ENCODE data around the gene FAM171A1. TPM values are rescaled to one million over a fixed set of nuclear protein-coding genes. Genes with fewer than 3 reads are reported as not detected.

The FAM171A1 gene
- total and polyA plus RNA-seq, 7 experiments from 2014 or later: 3.2 to 14.5 (median 7.2) TPM

GRCh38 chr10:15311569-15312280, 59.4 kb downstream of the FAM171A1 start:
- no peaks in the 10 kb centered on the region for H3K27me3 ChIP-seq (ENCODE audit: control insufficient read depth in 2 of 2, insufficient read depth in 2 of 2, low read length in 2 of 2)

DNA sequence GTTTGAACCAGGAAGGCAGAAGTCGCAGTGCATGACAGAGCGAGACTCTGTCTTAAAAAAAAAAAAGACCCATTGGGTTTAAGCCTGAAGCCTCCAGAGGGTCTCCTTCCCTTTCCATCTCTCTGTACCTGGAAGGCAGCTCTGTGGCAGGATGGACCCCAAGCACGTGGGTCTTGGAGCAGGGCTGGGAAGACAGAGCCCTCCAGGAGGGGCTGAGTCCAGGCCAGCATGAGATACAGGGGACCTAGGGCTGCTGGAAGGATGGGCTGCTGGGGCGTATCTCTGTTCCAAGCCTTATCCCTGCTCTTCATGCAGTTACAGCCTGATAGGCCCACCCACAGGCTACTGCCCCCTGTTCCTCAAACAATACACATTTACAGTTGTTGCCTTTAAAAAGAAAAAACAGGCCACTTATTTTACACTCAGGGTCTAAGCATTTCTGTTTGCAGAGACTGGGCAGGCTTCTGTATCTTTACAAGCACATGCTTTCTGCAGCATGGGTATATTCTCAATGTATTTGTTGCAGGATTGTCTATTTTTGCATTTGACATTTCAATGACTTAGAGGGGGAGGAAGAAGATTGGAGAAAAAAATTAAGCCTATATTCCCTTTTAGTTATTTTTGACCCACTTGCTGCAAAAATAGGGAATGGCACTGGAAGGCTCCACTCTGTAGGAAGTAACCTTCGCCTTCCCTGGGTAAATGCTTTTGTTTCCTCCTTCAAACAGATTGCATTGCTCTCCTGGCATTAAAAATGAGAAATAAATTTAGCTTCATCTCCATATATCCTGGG, 60.1 kb downstream of the FAM171A1 start:
- intact Hi-C loops (cut with micrococcal nuclease): no loop called here
- no peak for ATAC-seq
- Histone ChIP-seq H3K4me1 (ENCODE audit: control insufficient read depth in 2 of 2, insufficient read depth in 2 of 2, low read length in 2 of 2) (no peaks in the 10 kb centered on the region), H3K27ac (ENCODE audit: low read depth, low read length) (no peak overlapping the region), H3K27me3 (ENCODE audit: control insufficient read depth in 2 of 2, insufficient read depth in 2 of 2, low read length in 2 of 2) (no peaks in the 10 kb centered on the region), H3K36me3 (ENCODE audit: control insufficient read depth in 2 of 3, insufficient read depth in 3 of 3, low read length in 3 of 3) (no peaks in the 10 kb centered on the region), H3K9me3 (ENCODE audit: control insufficient read depth in 2 of 3, low read length in 3 of 3) (no peaks in the 10 kb centered on the region), H3K4me3 (ENCODE audit: low read length) (no peak overlapping the region)
- no peaks in the 10 kb centered on the region for H3K9me3 Mint-ChIP-seq
- H3K4me3 Mint-ChIP-seq: no peak overlapping the region
- peaks cover 0 to 3% (median 0%) of the 10 kb centered on the region in 5 donors for H3K36me3 Mint-ChIP-seq
- no peaks in the 10 kb centered on the region for H3K27me3 Mint-ChIP-seq
- ChIA-PET POLR2A (no interaction called here), CTCF (no interaction called here)
- H3K27ac Mint-ChIP-seq: no peak overlapping the region
- DNase-seq: no peak
- peaks cover 0 to 10% (median 3%) of the 10 kb centered on the region in 7 donors for H3K4me1 Mint-ChIP-seq

More at GRCh38 chr10:15311569-15312280, 59.4 kb downstream of the FAM171A1 start:
- no peak overlapping the region for H3K4me3 Mint-ChIP-seq
- no peak overlapping the region for H3K27ac Mint-ChIP-seq
- Histone ChIP-seq H3K36me3 (ENCODE audit: control insufficient read depth in 2 of 3, insufficient read depth in 3 of 3, low read length in 3 of 3) (no peaks in the 10 kb centered on the region), H3K4me3 (ENCODE audit: low read length) (no peak overlapping the region), H3K27ac (ENCODE audit: low read depth, low read length) (no peak overlapping the region), H3K9me3 (ENCODE audit: control insufficient read depth in 2 of 3, low read length in 3 of 3) (no peaks in the 10 kb centered on the region), H3K4me1 (ENCODE audit: control insufficient read depth in 2 of 2, insufficient read depth in 2 of 2, low read length in 2 of 2) (no peaks in the 10 kb centered on the region)
- ATAC-seq: no peak
- DNase-seq: no peak
- intact Hi-C loops (cut with micrococcal nuclease): no loop called here
- H3K36me3 Mint-ChIP-seq: peaks cover 0 to 3% (median 0%) of the 10 kb centered on the region in 5 donors
- POLR2A ChIA-PET: no interaction called here
- no peaks in the 10 kb centered on the region for H3K27me3 Mint-ChIP-seq
- CTCF ChIA-PET: no interaction called here
- H3K4me1 Mint-ChIP-seq: peaks cover 0 to 10% (median 3%) of the 10 kb centered on the region in 7 donors
- H3K9me3 Mint-ChIP-seq: no peaks in the 10 kb centered on the region

DNA sequence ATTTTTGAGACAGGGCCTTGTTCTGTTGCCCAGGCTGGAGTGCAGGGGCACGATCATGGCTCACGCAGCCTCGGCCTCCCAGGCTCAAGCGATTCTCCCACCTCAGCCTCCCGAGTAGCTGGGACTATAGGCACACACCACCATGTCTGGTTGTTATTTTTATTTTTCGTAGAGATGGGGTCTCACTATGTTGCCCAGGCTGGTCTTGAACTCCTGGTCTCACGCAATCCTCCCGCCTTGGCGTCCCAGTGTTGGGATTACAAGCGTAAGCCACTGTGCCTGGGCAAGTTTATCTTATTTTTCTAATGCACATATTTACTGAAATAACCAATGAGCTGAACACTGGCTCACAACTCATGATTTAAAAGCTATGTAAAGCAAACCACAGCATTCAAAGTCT, 61.9 kb downstream of the FAM171A1 start:
- Mint-ChIP-seq H3K27ac (no peak overlapping the region), H3K4me3 (no peak overlapping the region)
- no peak for ATAC-seq

GRCh38 chr10:15306735-15307280, 64.3 kb downstream of the FAM171A1 start:
- no peak for DNase-seq
- intact Hi-C loops (cut with micrococcal nuclease): no loop called here

More for the DNA sequence above, 61.9 kb downstream of the FAM171A1 start:
- no peak overlapping the region for H3K27ac ChIP-seq (ENCODE audit: low read depth, low read length)
- Mint-ChIP-seq H3K9me3 (no peaks in the 10 kb centered on the region), H3K36me3 (peaks cover 0 to 3% (median 0%) of the 10 kb centered on the region in 5 donors), H3K27me3 (peaks cover 0 to 4% (median 0%) of the 10 kb centered on the region in 5 donors), H3K4me1 (peaks cover 0 to 10% (median 3%) of the 10 kb centered on the region in 7 donors)
- POLR2A ChIA-PET: interaction anchor here (0.7 kb wide), 1 partner anchor 1088 kb away, joined by 3 read pairs; no protein-coding TSS in a partner anchor
- H3K36me3 ChIP-seq (ENCODE audit: control insufficient read depth in 2 of 3, insufficient read depth in 3 of 3, low read length in 3 of 3): no peaks in the 10 kb centered on the region
- intact Hi-C loops (cut with micrococcal nuclease): no loop called here
- no peak overlapping the region for H3K4me3 ChIP-seq (ENCODE audit: low read length)
- CTCF ChIA-PET: no interaction called here
- no peak for DNase-seq
- H3K4me1 ChIP-seq (ENCODE audit: control insufficient read depth in 2 of 2, insufficient read depth in 2 of 2, low read length in 2 of 2): no peaks in the 10 kb centered on the region
- no peaks in the 10 kb centered on the region for H3K27me3 ChIP-seq (ENCODE audit: control insufficient read depth in 2 of 2, insufficient read depth in 2 of 2, low read length in 2 of 2)
- no peaks in the 10 kb centered on the region for H3K9me3 ChIP-seq (ENCODE audit: control insufficient read depth in 2 of 3, low read length in 3 of 3)

DNA sequence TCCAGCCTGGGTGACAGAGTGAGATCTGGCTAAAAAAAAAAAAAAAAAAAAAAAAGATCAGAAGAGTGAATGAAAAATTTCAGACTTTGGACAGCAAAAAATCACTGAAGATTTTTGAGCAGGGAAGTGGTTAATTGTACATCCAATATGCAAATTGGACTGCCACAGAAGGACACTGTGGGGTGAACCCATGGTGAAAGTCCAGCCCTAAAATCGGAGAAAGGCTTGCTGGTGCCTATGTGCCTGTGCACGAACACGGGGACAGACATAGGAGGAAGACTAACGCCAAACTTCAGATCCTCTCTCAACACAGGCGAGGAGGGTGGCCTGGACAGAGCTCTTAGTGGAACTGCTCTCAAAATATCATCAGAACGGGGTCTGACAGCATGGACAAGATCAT, 65.5 kb downstream of the FAM171A1 start:
- Histone ChIP-seq H3K27ac (ENCODE audit: low read depth, low read length) (no peak overlapping the region), H3K27me3 (ENCODE audit: control insufficient read depth in 2 of 2, insufficient read depth in 2 of 2, low read length in 2 of 2) (no peaks in the 10 kb centered on the region), H3K9me3 (ENCODE audit: control insufficient read depth in 2 of 3, low read length in 3 of 3) (no peaks in the 10 kb centered on the region), H3K4me3 (ENCODE audit: low read length) (no peak overlapping the region), H3K36me3 (ENCODE audit: control insufficient read depth in 2 of 3, insufficient read depth in 3 of 3, low read length in 3 of 3) (no peaks in the 10 kb centered on the region), H3K4me1 (ENCODE audit: control insufficient read depth in 2 of 2, insufficient read depth in 2 of 2, low read length in 2 of 2) (no peaks in the 10 kb centered on the region)
- Mint-ChIP-seq H3K4me3 (no peak overlapping the region), H3K36me3 (peaks cover 0 to 3% (median 0%) of the 10 kb centered on the region in 5 donors), H3K27ac (no peak overlapping the region), H3K4me1 (no peaks in the 10 kb centered on the region), H3K27me3 (peaks cover 0 to 4% (median 0%) of the 10 kb centered on the region in 5 donors), H3K9me3 (no peaks in the 10 kb centered on the region)
- no peak for ATAC-seq
- intact Hi-C loops (cut with micrococcal nuclease): no loop called here
- ChIA-PET POLR2A (no interaction called here), CTCF (no interaction called here)
- DNase-seq: no peak

More at GRCh38 chr10:15306735-15307280, 64.3 kb downstream of the FAM171A1 start:
- no peaks in the 10 kb centered on the region for H3K9me3 Mint-ChIP-seq
- no peak overlapping the region for H3K4me3 Mint-ChIP-seq
- no peak for ATAC-seq
- H3K27ac Mint-ChIP-seq: no peak overlapping the region
- Histone ChIP-seq H3K4me3 (ENCODE audit: low read length) (no peak overlapping the region), H3K36me3 (ENCODE audit: control insufficient read depth in 2 of 3, insufficient read depth in 3 of 3, low read length in 3 of 3) (no peaks in the 10 kb centered on the region), H3K27ac (ENCODE audit: low read depth, low read length) (no peak overlapping the region), H3K9me3 (ENCODE audit: control insufficient read depth in 2 of 3, low read length in 3 of 3) (no peaks in the 10 kb centered on the region), H3K27me3 (ENCODE audit: control insufficient read depth in 2 of 2, insufficient read depth in 2 of 2, low read length in 2 of 2) (no peaks in the 10 kb centered on the region), H3K4me1 (ENCODE audit: control insufficient read depth in 2 of 2, insufficient read depth in 2 of 2, low read length in 2 of 2) (no peaks in the 10 kb centered on the region)
- H3K4me1 Mint-ChIP-seq: no peaks in the 10 kb centered on the region
- POLR2A ChIA-PET: no interaction called here
- H3K27me3 Mint-ChIP-seq: peaks cover 0 to 4% (median 0%) of the 10 kb centered on the region in 5 donors
- H3K36me3 Mint-ChIP-seq: peaks cover 0 to 3% (median 0%) of the 10 kb centered on the region in 5 donors
- CTCF ChIA-PET: no interaction called here

- Mint-ChIP-seq H3K9me3 (no peaks in the 10 kb centered on the region), H3K4me1 (no peaks in the 10 kb centered on the region), H3K4me3 (no peak overlapping the region), H3K27me3 (peaks cover 0 to 4% (median 0%) of the 10 kb centered on the region in 5 donors), H3K27ac (no peak overlapping the region), H3K36me3 (peaks cover 0 to 3% (median 0%) of the 10 kb centered on the region in 5 donors)
- intact Hi-C loops (cut with micrococcal nuclease): no loop called here
- Histone ChIP-seq H3K9me3 (ENCODE audit: control insufficient read depth in 2 of 3, low read length in 3 of 3) (no peaks in the 10 kb centered on the region), H3K27me3 (ENCODE audit: control insufficient read depth in 2 of 2, insufficient read depth in 2 of 2, low read length in 2 of 2) (no peaks in the 10 kb centered on the region), H3K4me1 (ENCODE audit: control insufficient read depth in 2 of 2, insufficient read depth in 2 of 2, low read length in 2 of 2) (no peaks in the 10 kb centered on the region), H3K27ac (ENCODE audit: low read depth, low read length) (no peak overlapping the region), H3K36me3 (ENCODE audit: control insufficient read depth in 2 of 3, insufficient read depth in 3 of 3, low read length in 3 of 3) (no peaks in the 10 kb centered on the region), H3K4me3 (ENCODE audit: low read length) (no peak overlapping the region)
- ChIA-PET POLR2A (no interaction called here), CTCF (no interaction called here)
- ATAC-seq: no peak
- no peak for DNase-seq
These were observed 65.9 kb downstream of the FAM171A1 start for GRCh38 chr10:15305161-15305560.
